ENCODE results near the gene GINS1. TPM values are rescaled to one million over a fixed set of nuclear protein-coding genes. Genes with fewer than 3 reads are reported as not detected.

GINS1 gene
- total RNA-seq (under 1 TPM; 0.32 to 0.98 (median 0.50) TPM), polyA plus RNA-seq (under 1 TPM; 0.46 to 0.52 TPM)

DNA sequence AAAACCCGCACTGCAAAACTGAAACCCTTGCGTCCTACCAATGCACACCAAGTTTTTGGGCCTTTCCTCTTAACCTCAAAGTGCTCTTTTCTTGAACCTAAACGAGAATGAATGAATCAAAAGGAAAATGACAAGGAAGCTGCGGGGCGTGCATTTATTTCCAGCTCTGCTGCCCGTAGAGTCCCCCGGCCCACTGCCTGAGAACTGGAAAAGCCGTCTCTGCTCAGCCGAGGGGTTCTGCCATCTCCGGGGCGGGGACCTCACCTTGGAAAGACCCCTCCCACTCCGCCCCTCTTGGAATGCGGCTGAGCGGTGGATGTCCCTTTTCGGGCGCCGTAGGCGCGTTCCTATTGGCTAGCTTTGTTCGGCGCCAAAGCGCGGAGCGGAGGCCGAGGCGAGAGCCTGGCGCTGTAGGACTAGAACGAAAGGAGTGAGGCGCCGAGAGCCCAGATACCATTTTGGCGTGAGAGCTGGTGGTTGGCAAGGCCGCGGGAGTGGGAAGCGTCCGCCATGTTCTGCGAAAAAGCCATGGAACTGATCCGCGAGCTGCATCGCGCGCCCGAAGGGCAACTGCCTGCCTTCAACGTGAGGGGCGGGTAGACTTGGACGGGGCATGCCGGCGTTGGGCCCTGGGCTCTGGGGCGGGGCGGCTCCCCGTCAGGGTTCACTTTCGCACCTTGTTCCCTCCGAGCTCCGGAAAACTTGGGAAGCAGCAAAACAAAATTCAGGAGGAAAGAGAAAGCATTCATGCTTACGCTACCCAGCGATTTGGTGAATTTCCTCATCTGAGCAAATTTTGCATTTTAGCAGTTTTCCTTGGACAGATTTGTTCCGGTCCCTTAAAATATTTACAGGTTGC lies at the start of gene GINS1:
Gene GINS1, plus strand, starts transcription at position 363 of the 859 bp plus-strand sequence. Its CDS starts 148 bp downstream, at position 511.
- H3K9me3 ChIP-seq = no peaks in the 10 kb centered on the region
- H3K27ac ChIP-seq = peak within 1 kb of the TSS in 2 of 4 donors; percentile 34 to 37
- H3K36me3 ChIP-seq = no peaks in the 10 kb centered on the region
- intact Hi-C loops (cut with DNase I) = loop anchor here in 1 of 3 donors (10.0 kb wide), 1 partner anchor 113 kb away; no protein-coding TSS in a partner anchor
- peak within 1 kb of the TSS; percentile 58 to 80 (median 67) for H3K4me3 ChIP-seq
- FAIRE-seq (no peak), DNase-seq (peak; percentile 72 to 91 (median 83)), ATAC-seq (peak; percentile 97 to 99 (median 98))
- TF ChIP-seq, protein P1, sequence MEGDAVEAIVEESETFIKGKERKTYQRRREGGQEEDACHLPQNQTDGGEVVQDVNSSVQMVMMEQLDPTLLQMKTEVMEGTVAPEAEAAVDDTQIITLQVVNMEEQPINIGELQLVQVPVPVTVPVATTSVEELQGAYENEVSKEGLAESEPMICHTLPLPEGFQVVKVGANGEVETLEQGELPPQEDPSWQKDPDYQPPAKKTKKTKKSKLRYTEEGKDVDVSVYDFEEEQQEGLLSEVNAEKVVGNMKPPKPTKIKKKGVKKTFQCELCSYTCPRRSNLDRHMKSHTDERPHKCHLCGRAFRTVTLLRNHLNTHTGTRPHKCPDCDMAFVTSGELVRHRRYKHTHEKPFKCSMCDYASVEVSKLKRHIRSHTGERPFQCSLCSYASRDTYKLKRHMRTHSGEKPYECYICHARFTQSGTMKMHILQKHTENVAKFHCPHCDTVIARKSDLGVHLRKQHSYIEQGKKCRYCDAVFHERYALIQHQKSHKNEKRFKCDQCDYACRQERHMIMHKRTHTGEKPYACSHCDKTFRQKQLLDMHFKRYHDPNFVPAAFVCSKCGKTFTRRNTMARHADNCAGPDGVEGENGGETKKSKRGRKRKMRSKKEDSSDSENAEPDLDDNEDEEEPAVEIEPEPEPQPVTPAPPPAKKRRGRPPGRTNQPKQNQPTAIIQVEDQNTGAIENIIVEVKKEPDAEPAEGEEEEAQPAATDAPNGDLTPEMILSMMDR (IDR thresholded peaks at IDR 0.05) = no peak
- 0 to 1% methylated on average over 56 of the region's 56 CpGs for WGBS, 2 donors
- peaks cover 0 to 7% (median 6%) of the 10 kb centered on the region in 3 donors for H3K4me1 ChIP-seq
- no peaks in the 10 kb centered on the region for H3K27me3 ChIP-seq

GRCh38 chr20:25360631-25361286 lies 46.7 kb upstream of the GINS1 start:
- H3K27me3 ChIP-seq = no peaks in the 10 kb centered on the region
- 41 to 49% methylated on average over 10 of the region's 10 CpGs for WGBS, 2 donors
- intact Hi-C loops (cut with DNase I) = no loop called here
- H3K4me3 ChIP-seq = no peak overlapping the region
- FAIRE-seq (no peak), DNase-seq (peak in 1 of 6 donors; percentile 22), ATAC-seq (peak in 1 of 4 donors; percentile 18)
- H3K27ac ChIP-seq = peak overlapping the region in 3 of 4 donors; percentile 12 to 68 (median 60)
- TF ChIP-seq, protein P1 (IDR thresholded peaks at IDR 0.05) = no peak
- peaks cover 37 to 60% (median 37%) of the 10 kb centered on the region in 3 donors for H3K4me1 ChIP-seq
- H3K36me3 ChIP-seq = no peaks in the 10 kb centered on the region
- H3K9me3 ChIP-seq = no peaks in the 10 kb centered on the region

- TF ChIP-seq, protein P1 (IDR thresholded peaks at IDR 0.05) = no peak
- FAIRE-seq (no peak), DNase-seq (no peak), ATAC-seq (no peak)
- peak overlapping the region in 3 of 4 donors; percentile 12 to 68 (median 60) for H3K27ac ChIP-seq
- WGBS, 2 donors = 62 to 66% methylated on average over 6 of the region's 6 CpGs
- no peaks in the 10 kb centered on the region for H3K9me3 ChIP-seq
- no peak overlapping the region for H3K4me3 ChIP-seq
- H3K27me3 ChIP-seq = no peaks in the 10 kb centered on the region
- intact Hi-C loops (cut with DNase I) = no loop called here
- peaks cover 37 to 60% (median 37%) of the 10 kb centered on the region in 3 donors for H3K4me1 ChIP-seq
- no peaks in the 10 kb centered on the region for H3K36me3 ChIP-seq
Observed at GRCh38 chr20:25361287-25361683, 46.2 kb upstream of the GINS1 start.

- peak; percentile 59 to 74 (median 63) for ATAC-seq
- no peaks in the 10 kb centered on the region for H3K9me3 ChIP-seq
- TF ChIP-seq, protein P1 (IDR thresholded peaks at IDR 0.05) = no peak
- intact Hi-C loops (cut with DNase I) = no loop called here
- peaks cover 22 to 46% (median 26%) of the 10 kb centered on the region in 3 donors for H3K4me1 ChIP-seq
- FAIRE-seq = no peak
- 45 to 49% methylated on average over 3 of the region's 3 CpGs for WGBS, 2 donors
- H3K4me3 ChIP-seq = no peak overlapping the region
- H3K27me3 ChIP-seq = no peaks in the 10 kb centered on the region
- DNase-seq = peak in 1 of 6 donors; percentile 23
- no peaks in the 10 kb centered on the region for H3K36me3 ChIP-seq
- peak overlapping the region; percentile 39 to 93 (median 78) for H3K27ac ChIP-seq
Observed at GRCh38 chr20:25364180-25364788, 43.2 kb upstream of the GINS1 start.
